Stimulated activated CD4-positive, alpha-beta T cell treated with anti-CD3 and anti-CD28 coated beads, TNF-alpha, amount 100 ng/mL, for 24 hours (primary cell): ENCODE results near the gene EXOC4.

Experiments used
- DNase-seq, 3 experiments: peaks; one replicate each; pipeline ENCODE4 v3.0.0-alpha.2; 2020; ENCODE audit warnings: low read depth in 3 of 3

EXOC4 gene

GRCh38 chr7:133491201-133491691, 238.4 kb downstream of the EXOC4 start:
- no peak for DNase-seq

- no peak for DNase-seq
Observed at GRCh38 chr7:133491846-133492652, 239.2 kb downstream of the EXOC4 start.

- DNase-seq, result no peak
Observed at GRCh38 chr7:133497061-133497460, 244.2 kb downstream of the EXOC4 start.

GRCh38 chr7:133501771-133502170, 248.9 kb downstream of the EXOC4 start:
- DNase-seq, result no peak

- no peak for DNase-seq
Observed at GRCh38 chr7:133502498-133502897, 249.6 kb downstream of the EXOC4 start.

- DNase-seq, result no peak
Observed at GRCh38 chr7:133502972-133503371, 250.1 kb downstream of the EXOC4 start.

GRCh38 chr7:133504825-133505224, 251.9 kb downstream of the EXOC4 start:
- DNase-seq, result no peak

- DNase-seq, result no peak
Observed at GRCh38 chr7:133509822-133510221, 256.9 kb downstream of the EXOC4 start.

- no peak for DNase-seq
Observed at GRCh38 chr7:133510326-133511055, 257.6 kb downstream of the EXOC4 start.

GRCh38 chr7:133511252-133511651, 258.4 kb downstream of the EXOC4 start:
- no peak for DNase-seq

GRCh38 chr7:133511708-133512107, 258.8 kb downstream of the EXOC4 start:
- no peak for DNase-seq

GRCh38 chr7:133512560-133512959, 259.7 kb downstream of the EXOC4 start:
- DNase-seq, result no peak

GRCh38 chr7:133513608-133514007, 260.7 kb downstream of the EXOC4 start:
- DNase-seq, result no peak

- no peak for DNase-seq
Observed at GRCh38 chr7:133514551-133514950, 261.7 kb downstream of the EXOC4 start.

- DNase-seq, result no peak
Observed at GRCh38 chr7:133517766-133518165, 264.9 kb downstream of the EXOC4 start.

GRCh38 chr7:133518718-133519117, 265.8 kb downstream of the EXOC4 start:
- DNase-seq, result no peak

GRCh38 chr7:133520248-133520647, 267.4 kb downstream of the EXOC4 start:
- no peak for DNase-seq

- DNase-seq, result no peak
Observed at GRCh38 chr7:133522501-133522900, 269.6 kb downstream of the EXOC4 start.

- DNase-seq, result no peak
Observed at GRCh38 chr7:133528796-133529195, 275.9 kb downstream of the EXOC4 start.

- DNase-seq, result no peak
Observed at GRCh38 chr7:133529861-133530260, 277.0 kb downstream of the EXOC4 start.

- DNase-seq, result no peak
Observed at GRCh38 chr7:133530682-133531081, 277.8 kb downstream of the EXOC4 start.

GRCh38 chr7:133534816-133535215, 281.9 kb downstream of the EXOC4 start:
- no peak for DNase-seq

GRCh38 chr7:133535308-133535707, 282.4 kb downstream of the EXOC4 start:
- DNase-seq, result no peak
